GM21528 (cell line): ENCODE results near the gene CNPY2.
"Not testable (repeated sequence)": the region's sequence is repeated elsewhere in the genome, so short reads cannot be mapped to it uniquely, and the experiment has no call there.

Experiments
- ATAC-seq: cut with Tn5 transposase; IDR thresholded peaks from one replicate; pipeline ENCODE4 v1.9.1; 2021; ENCODE audit warnings: mild to moderate bottlenecking, moderate library complexity; ENCODE audit not compliant: unreplicated experiment, low FRiP score

The CNPY2 gene

DNA sequence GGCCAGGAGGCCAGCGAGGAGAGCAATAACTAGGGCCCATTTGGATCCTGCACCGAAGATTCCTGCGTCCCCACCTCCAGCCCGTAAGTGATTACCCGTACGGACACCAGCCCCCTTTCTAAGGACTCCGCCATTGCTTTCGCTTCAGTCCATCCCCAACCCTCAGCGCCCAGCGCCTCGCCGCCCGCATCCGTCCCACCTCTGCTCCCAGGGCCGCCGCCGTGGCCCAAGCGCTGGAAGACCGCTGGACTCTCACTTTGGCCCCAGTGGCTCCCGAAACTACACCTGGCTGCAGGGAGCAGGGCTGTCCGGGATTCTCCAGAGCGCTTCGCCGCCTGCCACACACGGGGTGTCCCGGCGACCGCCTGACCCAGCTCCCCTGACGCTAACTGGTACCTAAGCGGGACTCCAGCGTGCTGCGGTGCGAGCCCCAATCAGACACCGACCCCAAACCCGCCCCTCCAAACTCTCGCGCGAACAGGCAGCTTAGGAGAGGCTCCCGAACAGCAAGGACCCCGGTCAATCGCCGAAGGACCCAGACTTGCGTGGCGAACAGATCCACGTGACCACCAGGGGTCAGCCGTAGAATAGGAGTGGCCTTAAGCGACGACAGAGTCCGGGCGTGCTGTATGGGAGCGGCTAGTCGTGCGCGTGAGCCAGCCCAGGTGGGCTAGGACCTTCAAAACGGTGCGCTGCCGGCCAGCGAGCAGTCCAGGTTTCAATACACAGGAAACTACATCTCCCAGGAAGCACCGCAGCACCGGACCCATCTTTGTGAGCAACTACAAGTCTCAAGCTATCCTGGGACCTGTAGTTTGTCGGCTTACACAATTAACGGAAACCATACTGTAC is at the start of gene CNPY2:
TSS of gene CNPY2 (minus strand) at position 367 of the 852 bp plus-strand sequence. CDS start 771 bp downstream, outside the sequence.
- peak; percentile 92 for ATAC-seq

DNA sequence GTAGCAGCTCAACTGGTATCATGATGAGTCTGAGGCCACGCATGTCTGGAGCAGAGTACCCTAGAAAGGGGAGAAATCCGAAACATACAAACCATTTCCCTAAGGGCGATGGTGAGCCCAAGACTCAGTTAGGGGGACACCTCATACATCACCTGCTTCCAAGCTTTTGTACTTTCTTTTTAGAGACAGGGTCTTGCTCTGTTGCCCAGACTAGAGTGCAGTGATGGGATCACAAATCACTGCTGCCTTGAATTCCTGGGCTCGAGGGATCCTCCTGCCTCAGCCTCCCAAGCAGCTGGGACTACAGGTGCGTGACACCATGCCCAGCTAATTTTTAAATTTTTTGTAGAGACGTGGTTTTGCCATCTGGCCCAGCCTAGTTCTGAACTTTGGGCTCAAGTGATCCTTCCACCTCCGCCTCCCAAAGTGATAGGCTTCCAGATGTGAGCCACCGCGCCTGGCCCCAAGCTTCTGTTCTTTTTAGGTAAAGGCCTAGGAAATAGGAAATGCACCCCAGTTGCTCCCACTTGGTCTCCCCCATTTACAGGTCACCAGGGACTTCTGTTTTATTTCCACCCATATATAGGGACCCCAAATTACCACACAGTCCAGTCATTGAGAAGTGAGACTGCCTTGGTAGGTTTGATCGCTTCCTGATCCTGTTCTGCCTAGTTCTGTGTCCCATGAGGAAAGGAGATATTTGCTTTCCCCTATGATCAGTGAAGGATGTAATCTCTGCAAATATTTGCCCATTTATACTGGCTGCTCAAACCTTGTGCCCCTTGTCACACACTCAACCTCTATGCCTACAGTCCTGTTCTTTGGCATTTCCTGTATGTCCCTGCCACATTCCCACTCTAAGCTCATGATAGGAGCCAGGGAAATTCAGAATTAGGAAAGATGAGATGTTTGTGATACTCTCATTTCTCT is 46.6 kb upstream of the CNPY2 start, which contains the start of gene APOF:
TSS of gene APOF (minus strand) at position 728 of the 930 bp plus-strand sequence. CDS start at position 616, 112 bp downstream.
- no peak for ATAC-seq

DNA sequence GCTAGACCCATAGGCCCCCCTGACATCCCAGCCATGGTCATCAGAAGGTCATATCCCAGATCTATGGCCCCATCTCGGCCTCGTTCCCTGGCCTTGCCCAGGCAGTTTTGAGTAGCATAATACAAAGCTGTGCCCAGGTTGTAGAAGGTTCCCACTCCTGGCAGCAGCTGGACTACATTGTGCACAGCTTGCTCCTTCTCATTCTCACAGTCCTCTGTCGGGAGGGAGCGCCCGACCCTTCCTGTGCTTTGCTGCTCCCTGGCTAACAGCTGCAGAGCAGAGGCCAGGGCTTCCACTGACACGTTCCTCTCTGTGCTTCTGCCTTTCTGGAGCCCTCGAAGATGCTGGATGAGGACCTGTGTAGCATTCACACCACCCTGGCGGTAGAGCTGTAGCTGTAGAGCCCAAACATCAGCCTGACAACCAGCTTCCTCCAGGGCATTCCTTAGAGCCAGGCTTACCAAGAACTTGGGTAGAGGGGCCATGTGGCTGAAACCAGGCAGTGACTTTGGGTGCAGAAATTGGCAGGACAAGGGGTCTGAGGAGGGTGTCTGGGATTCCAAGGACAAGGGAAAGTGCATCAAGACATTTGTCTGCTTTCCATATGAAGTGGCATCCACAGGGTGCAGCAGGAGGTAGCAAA is 45.8 kb upstream of the CNPY2 start:
- ATAC-seq = no peak

DNA sequence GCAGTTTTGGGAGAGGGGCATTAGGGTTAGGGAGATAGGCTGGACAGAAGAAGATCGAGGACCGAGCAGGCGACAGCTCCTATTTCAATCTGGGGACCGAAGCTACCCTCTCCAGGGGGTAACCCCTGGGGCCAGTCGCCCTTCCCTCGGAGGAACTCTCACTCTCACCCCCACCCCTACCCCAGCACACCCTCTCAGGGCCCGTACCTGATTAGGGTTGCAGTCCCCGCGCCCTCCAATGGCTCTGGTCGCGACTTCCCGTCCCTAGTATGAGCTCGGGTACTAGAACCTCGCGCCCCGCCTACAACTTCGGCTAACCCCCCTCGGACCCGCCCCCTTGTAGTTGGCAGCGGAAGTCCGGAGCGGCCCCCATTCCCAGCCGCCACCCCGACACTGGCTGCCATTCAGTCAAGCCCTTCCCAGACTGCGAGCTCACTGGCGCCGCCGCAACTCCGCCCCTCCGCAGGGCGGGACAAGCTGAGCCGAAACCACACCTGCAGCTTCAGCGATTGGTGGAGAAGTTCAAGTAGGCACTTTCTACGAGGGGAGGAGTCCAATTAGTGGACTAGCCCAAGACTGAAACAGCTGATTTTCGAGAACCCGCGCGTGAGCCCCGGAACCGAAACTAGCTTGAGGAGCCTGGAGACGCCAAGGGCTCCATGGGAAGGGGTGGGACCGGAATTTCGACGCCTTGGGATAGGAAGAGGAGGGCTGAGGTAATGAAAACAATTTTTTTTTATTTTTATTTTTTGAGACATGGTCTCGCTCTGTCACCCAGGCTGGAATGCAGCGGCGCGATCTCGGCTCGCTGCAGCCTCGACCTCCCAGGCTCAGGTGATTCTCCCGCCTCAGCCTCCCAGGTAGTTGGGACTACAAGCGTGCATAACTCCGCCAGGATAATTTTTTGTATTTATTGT is 44.3 kb upstream of the CNPY2 start, which contains the start of gene STAT2:
TSS of gene STAT2 (minus strand) at position 257 of the 917 bp plus-strand sequence. CDS start 3,536 bp downstream, outside the sequence.
- peak; percentile 95 for ATAC-seq

DNA sequence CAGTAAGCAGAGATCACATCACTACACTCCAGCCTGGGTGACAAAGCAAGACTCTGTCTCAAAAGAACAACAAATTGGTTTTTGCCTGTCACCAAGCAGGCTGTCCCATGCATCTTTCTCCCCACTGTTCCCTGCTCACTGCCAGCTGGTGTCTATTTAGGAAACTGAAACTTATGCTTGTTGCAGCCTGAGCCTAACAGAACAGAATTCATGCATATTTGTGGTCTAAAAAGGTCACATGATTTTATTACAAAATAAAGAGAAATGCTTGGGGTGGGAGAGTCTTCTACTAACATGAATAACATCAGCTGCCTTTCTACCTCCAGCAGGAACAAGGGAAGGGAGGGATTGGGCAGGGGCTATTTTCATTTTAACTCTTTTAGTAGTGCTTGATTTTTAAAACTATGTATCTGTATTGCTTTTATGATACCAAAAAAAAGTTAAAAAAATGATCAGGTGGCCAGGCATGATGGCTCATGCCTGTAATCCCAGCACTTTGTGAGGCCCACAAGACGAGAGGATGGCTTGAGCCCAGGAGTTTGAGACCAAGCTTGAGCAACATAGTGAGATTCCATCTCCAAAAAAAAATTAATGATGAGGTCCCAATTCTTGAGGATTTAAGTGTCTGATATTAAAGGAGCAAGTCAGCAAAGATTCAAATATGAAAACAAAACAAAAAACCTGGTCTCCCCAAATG is 43.2 kb upstream of the CNPY2 start:
- ATAC-seq = no peak

DNA sequence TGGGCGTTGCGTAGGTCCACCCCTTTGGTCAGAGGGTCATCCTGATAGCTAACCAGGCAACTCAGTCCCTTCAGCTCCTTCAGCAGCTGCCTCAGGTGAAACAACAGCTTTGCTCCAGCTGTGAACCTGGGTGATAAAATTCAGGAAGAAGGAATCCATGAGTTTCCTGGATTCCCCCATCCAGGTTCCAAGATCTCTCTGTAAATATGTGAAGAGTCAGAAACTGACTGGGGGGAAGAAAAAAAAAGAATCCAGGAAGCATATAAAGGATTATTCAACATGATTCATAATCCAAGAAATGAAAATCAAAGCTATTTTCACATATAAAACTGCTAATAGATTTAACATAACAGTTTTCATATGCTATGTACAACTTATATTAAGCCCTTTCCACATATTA is 35.5 kb upstream of the CNPY2 start:
- no peak for ATAC-seq

DNA sequence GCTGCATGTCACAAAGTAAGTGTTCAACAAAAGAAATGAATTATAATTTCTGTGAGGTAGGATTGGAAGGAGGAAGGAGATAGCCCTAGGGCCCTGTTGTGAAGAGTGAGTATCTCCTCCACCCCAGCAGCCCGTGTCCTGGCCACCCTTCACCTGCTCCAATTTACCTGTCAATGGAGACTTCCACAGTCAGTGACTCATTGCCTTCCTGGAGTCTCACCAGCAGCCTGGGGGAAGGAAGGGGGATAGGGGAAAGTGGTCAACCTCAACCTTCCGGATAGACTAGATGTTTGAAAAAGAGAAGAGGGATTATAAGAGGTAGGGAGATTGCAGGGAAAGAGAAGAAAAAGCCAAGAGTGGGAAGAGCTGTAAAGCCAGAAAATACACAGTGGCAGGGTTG is 34.9 kb upstream of the CNPY2 start:
- ATAC-seq = no peak

DNA sequence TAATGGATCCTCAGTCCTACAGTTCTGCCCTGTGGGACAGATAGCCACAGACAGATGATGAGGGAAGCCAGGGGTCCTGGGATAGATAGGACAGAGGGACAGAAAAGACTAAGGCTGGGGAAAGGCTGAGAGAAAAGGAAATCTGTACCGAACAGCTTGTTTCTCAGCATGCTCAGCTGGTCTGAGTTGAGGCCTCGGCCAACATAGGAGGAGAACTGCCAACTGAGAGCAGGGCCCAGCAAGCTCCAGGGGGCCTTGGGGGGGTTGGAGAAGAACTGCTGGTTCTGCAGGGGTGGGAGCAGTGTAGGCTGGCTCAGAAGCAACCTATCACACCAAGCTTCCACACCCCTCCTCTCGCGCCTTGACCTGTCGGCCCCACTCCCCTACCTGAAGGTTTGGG is 33.0 kb upstream of the CNPY2 start:
- ATAC-seq = no peak

DNA sequence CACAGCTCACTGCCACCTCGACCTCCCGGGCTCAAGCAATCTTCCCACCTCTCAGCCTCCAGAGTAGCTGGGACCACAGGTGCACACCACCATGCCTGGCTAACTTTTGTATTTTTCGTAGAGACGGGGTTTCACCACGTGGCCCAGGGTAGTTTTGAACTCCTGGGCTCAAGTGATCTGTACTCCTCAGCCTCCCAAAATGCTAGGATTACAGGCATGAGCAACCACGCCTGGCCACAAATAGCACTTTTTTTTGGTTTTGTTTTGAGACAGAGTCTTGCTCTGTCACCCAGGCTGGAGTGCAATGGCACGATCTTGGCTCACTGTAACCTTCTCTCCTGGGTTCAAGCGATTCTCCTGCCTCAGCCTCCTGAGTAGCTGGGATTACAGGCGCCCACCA is 31.5 kb upstream of the CNPY2 start:
- ATAC-seq = not testable (repeated sequence)

DNA sequence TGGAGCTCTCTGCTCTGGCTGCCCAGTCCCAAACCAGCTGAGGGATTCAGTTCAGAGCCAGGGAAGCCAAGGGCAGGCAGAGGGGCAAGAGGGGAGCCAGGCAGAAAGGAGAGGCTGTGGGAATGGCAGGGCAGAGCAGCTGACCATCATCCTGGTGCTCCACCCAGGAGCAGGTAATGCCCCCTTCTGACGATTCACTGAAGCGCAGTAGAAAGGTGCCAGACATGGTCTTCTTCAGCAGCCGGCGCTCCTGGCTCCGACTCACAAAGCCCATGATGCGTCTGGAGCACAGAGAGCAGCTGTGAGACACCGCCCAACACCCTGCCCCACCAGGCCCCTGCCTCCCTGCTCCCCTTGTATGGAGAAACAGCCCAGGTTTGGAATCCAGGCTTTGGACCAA is 30.9 kb upstream of the CNPY2 start:
- no peak for ATAC-seq

DNA sequence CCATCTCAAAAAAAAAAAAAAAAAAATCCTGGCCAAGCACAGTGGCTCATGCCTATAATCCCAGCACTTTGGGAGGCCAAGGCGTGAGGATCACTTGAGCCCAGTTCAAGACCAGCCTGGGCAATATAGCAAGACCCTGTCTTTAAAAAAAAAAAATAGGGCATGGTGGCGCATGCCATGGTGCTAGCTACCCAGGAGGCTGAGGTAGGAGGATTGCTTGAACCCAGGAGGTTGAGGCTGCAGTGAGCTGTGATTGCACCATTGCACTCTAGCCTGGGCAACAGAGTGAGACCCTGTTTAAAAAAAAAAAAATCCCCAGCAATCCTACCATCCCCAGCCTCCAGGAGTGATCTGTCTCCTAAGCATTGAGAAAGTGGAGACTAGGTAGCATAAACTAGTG is 26.5 kb upstream of the CNPY2 start:
- not testable (repeated sequence) for ATAC-seq

DNA sequence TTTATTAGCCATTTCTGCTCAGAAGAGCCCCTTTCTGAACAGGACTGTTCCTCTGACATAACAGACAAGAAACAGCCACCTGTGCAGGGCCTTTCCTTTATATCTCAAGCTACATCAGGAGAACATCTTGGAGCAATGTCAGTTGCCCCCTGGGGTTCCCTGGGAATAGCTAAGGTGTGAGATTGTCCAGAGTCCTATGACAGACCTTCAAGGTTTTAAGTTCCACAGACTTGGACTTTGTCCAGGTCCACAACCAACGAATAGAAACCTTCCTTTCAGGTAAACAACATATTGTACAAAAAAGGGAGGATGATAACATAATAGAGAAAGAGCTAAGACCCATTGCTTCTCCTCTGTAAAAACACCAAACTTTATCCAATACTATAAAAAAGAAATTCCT is 25.8 kb upstream of the CNPY2 start:
- ATAC-seq = no peak

DNA sequence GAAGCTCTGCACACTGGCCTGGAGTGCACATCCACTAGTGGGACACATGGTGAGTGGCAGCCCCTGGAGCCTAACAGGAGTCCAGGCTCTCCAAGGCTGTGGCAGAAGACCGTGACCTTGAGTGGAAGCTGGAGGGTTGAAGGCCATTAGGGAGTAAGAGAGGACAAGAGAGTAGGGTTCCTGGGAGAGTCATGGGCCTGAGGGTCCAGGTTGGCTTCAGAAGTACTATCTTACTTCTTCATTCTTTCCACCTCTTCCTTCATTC is 23.3 kb upstream of the CNPY2 start:
- no peak for ATAC-seq

DNA sequence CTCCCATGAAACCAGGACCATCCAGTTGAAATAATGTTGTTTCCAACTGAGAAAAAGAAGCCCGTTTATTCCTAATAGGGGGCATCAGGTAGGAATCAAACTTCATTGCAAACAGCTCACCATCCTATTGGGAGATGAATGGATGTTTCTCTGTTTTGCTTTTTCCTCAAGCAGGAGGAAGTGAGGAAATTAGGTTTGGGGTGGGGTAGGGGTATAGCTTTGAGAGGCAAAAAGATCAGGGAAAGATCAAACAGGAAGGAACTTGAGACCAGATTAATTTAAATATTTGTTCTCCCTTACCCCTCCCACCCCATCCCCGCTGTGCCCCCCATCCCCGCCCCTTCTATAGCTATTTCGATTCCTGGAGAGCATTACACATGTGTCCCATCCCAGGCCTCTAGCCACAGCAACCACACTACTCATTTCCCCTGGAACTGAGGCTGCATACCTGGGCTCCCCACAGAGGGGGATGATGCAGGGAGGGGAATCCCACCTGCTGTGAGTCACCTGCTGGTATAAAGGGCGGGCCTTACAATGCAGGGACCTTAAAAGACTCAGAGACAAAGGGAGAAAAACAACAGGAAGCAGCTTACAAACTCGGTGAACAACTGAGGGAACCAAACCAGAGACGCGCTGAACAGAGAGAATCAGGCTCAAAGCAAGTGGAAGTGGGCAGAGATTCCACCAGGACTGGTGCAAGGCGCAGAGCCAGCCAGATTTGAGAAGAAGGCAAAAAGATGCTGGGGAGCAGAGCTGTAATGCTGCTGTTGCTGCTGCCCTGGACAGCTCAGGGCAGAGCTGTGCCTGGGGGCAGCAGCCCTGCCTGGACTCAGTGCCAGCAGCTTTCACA is 22.7 kb upstream of the CNPY2 start, which contains the start of gene IL23A:
TSS of gene IL23A (plus strand) at position 577 of the 850 bp plus-strand sequence. CDS start at position 738, 161 bp downstream.
- ATAC-seq = no peak

DNA sequence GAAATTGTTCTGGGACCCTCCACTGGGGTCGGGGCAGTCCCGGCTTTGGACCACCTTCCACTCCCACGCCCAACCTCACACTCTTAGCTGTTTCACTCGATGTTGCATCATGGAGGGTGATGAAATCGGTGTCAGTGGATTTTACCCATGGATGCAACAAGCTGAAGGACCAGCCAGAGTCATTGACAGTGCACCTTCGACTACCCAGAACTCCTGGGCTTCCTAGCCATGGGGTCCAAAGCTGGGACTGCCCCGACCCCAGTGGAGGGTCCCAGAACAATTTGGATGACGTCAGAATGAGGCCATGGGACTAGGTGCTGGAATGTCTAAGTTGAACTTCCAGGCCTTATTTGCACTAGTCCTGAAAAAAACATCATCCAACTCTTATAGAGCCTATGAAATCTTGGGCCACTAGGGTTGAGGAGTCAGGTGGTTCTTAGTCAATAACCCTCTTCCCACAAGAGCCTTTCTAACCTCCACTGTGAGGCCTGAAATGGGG is 22.0 kb upstream of the CNPY2 start:
- ATAC-seq = no peak

DNA sequence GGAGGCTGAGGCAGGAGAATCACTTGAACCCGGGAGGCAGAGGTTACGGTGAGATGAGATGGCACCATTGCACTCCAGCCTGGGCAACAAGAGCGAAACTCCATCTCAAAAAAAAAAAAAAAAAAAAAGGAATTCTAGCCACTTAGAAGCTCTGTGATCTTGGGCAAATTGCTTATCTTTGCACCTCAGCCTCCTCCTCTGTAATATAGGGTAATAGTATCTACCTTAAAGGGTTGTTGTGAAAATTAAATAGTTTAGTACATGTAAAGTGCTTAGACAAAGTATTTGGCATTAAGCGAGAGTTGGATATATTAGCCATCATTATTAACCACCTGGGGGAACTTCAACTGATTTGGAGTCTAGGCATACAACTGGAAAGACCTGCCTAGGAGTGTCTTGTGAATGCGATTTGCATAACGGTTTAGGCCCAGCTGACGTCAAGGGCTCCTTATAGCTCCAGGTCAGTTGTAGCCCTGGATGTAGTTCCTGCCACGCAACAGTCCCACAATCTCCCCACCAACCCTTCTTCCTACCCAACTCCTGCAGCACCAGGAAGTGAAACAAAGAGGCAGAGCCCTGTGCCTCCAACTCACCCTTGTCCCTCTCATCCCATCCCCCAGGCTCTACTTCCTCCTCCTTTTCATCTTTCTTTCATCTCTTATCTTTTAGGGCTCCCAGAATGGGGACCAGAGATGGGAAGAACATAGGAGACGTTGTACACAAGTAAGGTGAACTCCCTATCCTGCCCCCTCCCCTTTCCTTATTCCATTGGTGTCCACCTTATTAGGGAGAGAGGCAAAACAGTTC is 20.8 kb upstream of the CNPY2 start:
- no peak for ATAC-seq

DNA sequence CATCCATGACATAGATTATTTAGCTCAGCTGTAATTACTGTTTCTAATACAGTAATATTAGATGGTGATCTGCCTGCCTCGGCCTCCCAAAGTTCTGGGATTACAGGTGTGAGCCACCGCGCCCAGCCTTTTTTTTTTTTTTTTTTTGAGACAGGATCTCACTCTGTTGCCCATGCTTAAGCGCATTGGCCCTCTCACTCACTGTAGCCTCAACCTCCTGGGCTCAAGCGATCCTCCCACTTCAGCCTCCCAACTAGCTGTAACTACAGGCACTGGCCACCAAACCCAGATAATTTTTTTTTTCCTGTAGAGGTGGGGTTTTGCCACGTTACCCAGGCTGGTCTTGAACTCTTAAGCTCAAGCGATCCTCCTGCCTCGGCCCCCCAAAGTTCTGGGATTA is 19.7 kb upstream of the CNPY2 start:
- ATAC-seq = not testable (repeated sequence)
